Astrocyte (in vitro differentiated cells and primary cell): ENCODE results near the gene HSPA4L. TPM values are rescaled to one million over a fixed set of nuclear protein-coding genes. Genes with fewer than 3 reads are reported as not detected.

Source experiments
- DNase-seq: peaks from one replicate; pipeline ENCODE4 v3.0.0-alpha.2; 2010; ENCODE audit warnings: low read depth
- FAIRE-seq: peaks from 2 replicates; lab custom pipeline; 2011; peaks lifted over from hg19 to GRCh38; lab: Jason Lieb, UNC
- H2AFZ ChIP-seq: 2 replicates; pipeline ENCODE4 v1.6.0; 2012; ENCODE audit warnings: low read depth, low read length, inconsistent platforms
- H3K27ac ChIP-seq: 2 replicates; pipeline ENCODE4 v1.5.1; 2011; ENCODE audit warnings: low read depth, low read length, inconsistent platforms
- H3K27me3 ChIP-seq: 2 replicates; pipeline ENCODE4 v1.6.0; 2011; ENCODE audit warnings: low read length, inconsistent platforms; ENCODE audit not compliant: insufficient read depth
- H3K36me3 ChIP-seq: 2 replicates; pipeline ENCODE4 v1.5.1; 2011; ENCODE audit warnings: low read length, inconsistent platforms; ENCODE audit not compliant: insufficient read depth
- H3K4me1 ChIP-seq: 2 replicates; pipeline ENCODE4 v1.5.1; 2011; ENCODE audit warnings: low read length, inconsistent platforms; ENCODE audit not compliant: insufficient read depth
- H3K4me2 ChIP-seq: 2 replicates; pipeline ENCODE4 v1.6.0; 2012; ENCODE audit warnings: low read length, inconsistent platforms
- H3K4me3 ChIP-seq: 2 replicates; pipeline ENCODE4 v1.5.1; 2011; ENCODE audit warnings: low read depth, mild to moderate bottlenecking, low read length, inconsistent platforms; ENCODE audit not compliant: insufficient read depth
- H3K79me2 ChIP-seq: 2 replicates; pipeline ENCODE4 v1.6.0; 2012; ENCODE audit warnings: mild to moderate bottlenecking, low read length, inconsistent platforms; ENCODE audit not compliant: insufficient read depth
- H3K9ac ChIP-seq: 2 replicates; pipeline ENCODE4 v1.6.0; 2012; ENCODE audit warnings: mild to moderate bottlenecking, low read length, inconsistent platforms
- H3K9me3 ChIP-seq: 2 replicates; pipeline ENCODE4 v1.5.1; 2012; ENCODE audit warnings: low read depth, mild to moderate bottlenecking, low read length, inconsistent platforms; ENCODE audit not compliant: insufficient read depth
- H4K20me1 ChIP-seq: 2 replicates; pipeline ENCODE4 v1.6.0; 2012; ENCODE audit warnings: low read length, inconsistent platforms; ENCODE audit not compliant: insufficient read depth
- H3K27ac Mint-ChIP-seq: one replicate; pipeline ENCODE4 v1.8.0; 2021; ENCODE audit warnings: mild to moderate bottlenecking, mixed read lengths; ENCODE audit not compliant: unreplicated experiment
- H3K27me3 Mint-ChIP-seq: one replicate; pipeline ENCODE4 v1.8.0; 2021; ENCODE audit warnings: low read depth, mixed read lengths; ENCODE audit not compliant: unreplicated experiment
- H3K36me3 Mint-ChIP-seq: one replicate; pipeline ENCODE4 v1.8.0; 2021; ENCODE audit warnings: low read depth, mixed read lengths; ENCODE audit not compliant: unreplicated experiment
- H3K4me1 Mint-ChIP-seq: one replicate; pipeline ENCODE4 v1.8.0; 2021; ENCODE audit warnings: low read depth, mixed read lengths; ENCODE audit not compliant: unreplicated experiment
- H3K4me3 Mint-ChIP-seq: one replicate; pipeline ENCODE4 v1.8.0; 2021; ENCODE audit warnings: mild to moderate bottlenecking, moderate library complexity, mixed read lengths; ENCODE audit not compliant: unreplicated experiment
- H3K9me3 Mint-ChIP-seq: one replicate; pipeline ENCODE4 v1.8.0; 2021; ENCODE audit warnings: mild to moderate bottlenecking, mixed read lengths; ENCODE audit not compliant: unreplicated experiment
- CTCF ChIP-seq: IDR thresholded peaks from 2 replicates; pipeline ENCODE4 v1.5.1; 2011; ENCODE audit warnings: low read depth, mild to moderate bottlenecking, inconsistent platforms, low read length, moderate library complexity; ENCODE audit not compliant: insufficient read depth
- EZH2 ChIP-seq: IDR thresholded peaks from 2 replicates; pipeline ENCODE4 v1.6.1; 2012; ENCODE audit warnings: mild to moderate bottlenecking, low read length, inconsistent platforms; ENCODE audit not compliant: insufficient read depth
- total RNA-seq: library from RNA; stranded (reverse); gene quantifications from 2 replicates; pipeline ENCODE4 v1.2.1, GENCODE V29; 2021

Gene HSPA4L
- total RNA-seq, 1 donor from 2014 or later, result 8.9 TPM

DNA sequence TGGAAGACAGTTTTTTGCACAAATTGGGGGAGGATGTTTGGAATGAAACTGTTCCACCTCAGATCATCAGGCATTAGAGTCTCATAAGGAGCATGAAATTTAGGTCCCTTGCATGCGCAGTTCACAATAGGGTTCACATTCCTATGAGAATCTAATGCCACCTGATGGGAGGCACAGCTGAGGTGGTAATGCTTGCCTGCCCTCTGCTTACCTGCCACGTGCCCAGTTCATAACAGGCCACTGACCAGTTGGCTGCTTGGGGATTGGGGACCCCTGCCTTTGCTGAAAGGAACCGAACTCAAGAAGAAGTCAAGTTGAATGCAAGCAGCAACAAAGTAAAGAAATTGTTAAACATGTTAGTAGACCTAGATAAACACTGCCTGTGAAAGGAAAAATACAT lies 4.6 kb upstream of the HSPA4L start:
- no peak overlapping the region for H3K9ac ChIP-seq
- no peak overlapping the region for H3K4me2 ChIP-seq
- H3K9me3 ChIP-seq, result no peaks in the 10 kb centered on the region
- Mint-ChIP-seq H3K9me3 (no peaks in the 10 kb centered on the region), H3K27ac (no peak overlapping the region), H3K27me3 (no peaks in the 10 kb centered on the region), H3K4me3 (no peak overlapping the region), H3K36me3 (no peaks in the 10 kb centered on the region), H3K4me1 (peaks cover under 1% of the 10 kb centered on the region)
- TF ChIP-seq EZH2, result no peak
- no peak for TF ChIP-seq CTCF
- FAIRE-seq, result no peak
- no peak overlapping the region for H3K27ac ChIP-seq
- no peaks in the 10 kb centered on the region for H3K79me2 ChIP-seq
- no peaks in the 10 kb centered on the region for H3K27me3 ChIP-seq
- DNase-seq, result no peak
- H2AFZ ChIP-seq, result no peak overlapping the region
- no peaks in the 10 kb centered on the region for H4K20me1 ChIP-seq
- no peaks in the 10 kb centered on the region for H3K36me3 ChIP-seq
- H3K4me3 ChIP-seq, result no peak overlapping the region
- no peaks in the 10 kb centered on the region for H3K4me1 ChIP-seq

DNA sequence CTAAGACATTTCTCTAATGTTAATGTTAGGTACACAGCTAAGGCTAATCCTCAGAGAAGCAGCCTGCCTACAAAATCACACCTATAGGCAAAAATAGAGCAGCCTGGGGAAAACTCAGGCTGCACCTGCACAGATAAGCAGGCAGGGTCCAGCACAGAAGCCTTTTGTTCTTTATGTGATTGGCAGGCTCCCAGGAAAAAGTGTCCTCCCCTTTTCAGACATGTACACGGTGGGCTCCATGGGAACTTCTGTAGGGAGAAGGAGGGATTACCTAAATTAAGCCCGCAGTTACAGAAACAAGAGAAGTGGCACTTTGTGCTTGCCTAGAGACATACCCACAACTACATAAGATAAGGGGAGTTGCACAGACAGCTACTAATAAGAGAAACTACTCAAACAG lies 4.0 kb upstream of the HSPA4L start:
- H3K4me3 Mint-ChIP-seq, result no peak overlapping the region

More for the DNA sequence above, 4.0 kb upstream of the HSPA4L start:
- Histone ChIP-seq H3K79me2 (no peaks in the 10 kb centered on the region), H3K27me3 (no peaks in the 10 kb centered on the region), H2AFZ (no peak overlapping the region), H3K4me1 (no peaks in the 10 kb centered on the region), H3K9ac (no peak overlapping the region), H3K36me3 (no peaks in the 10 kb centered on the region), H3K27ac (no peak overlapping the region), H4K20me1 (no peaks in the 10 kb centered on the region), H3K9me3 (no peaks in the 10 kb centered on the region), H3K4me3 (no peak overlapping the region), H3K4me2 (no peak overlapping the region)
- DNase-seq (no peak), FAIRE-seq (no peak)
- no peak overlapping the region for H3K27ac Mint-ChIP-seq
- no peaks in the 10 kb centered on the region for H3K27me3 Mint-ChIP-seq
- no peaks in the 10 kb centered on the region for H3K9me3 Mint-ChIP-seq
- no peaks in the 10 kb centered on the region for H3K36me3 Mint-ChIP-seq
- TF ChIP-seq CTCF (no peak), EZH2 (no peak)
- H3K4me1 Mint-ChIP-seq, result peaks cover 2% of the 10 kb centered on the region
